ENCODE measurements around the gene LYPD6B.

- TF ChIP-seq, protein P1, sequence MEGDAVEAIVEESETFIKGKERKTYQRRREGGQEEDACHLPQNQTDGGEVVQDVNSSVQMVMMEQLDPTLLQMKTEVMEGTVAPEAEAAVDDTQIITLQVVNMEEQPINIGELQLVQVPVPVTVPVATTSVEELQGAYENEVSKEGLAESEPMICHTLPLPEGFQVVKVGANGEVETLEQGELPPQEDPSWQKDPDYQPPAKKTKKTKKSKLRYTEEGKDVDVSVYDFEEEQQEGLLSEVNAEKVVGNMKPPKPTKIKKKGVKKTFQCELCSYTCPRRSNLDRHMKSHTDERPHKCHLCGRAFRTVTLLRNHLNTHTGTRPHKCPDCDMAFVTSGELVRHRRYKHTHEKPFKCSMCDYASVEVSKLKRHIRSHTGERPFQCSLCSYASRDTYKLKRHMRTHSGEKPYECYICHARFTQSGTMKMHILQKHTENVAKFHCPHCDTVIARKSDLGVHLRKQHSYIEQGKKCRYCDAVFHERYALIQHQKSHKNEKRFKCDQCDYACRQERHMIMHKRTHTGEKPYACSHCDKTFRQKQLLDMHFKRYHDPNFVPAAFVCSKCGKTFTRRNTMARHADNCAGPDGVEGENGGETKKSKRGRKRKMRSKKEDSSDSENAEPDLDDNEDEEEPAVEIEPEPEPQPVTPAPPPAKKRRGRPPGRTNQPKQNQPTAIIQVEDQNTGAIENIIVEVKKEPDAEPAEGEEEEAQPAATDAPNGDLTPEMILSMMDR (conservative IDR thresholded peaks at IDR 0.05; ENCODE audit: low read length), result no peak
- no peak for TF ChIP-seq EZH2phosphoT487 (IDR thresholded peaks at IDR 0.05; ENCODE audit: borderline replicate concordance, low read depth, low read length)
Observed at GRCh38 chr2:149064856-149065630, 26.5 kb downstream of the LYPD6B start.
